IPS-18a (cell line): ENCODE results near the gene UNC5B.
"Not testable (repeated sequence)": the region's sequence is repeated elsewhere in the genome, so short reads cannot be mapped to it uniquely, and the experiment has no call there.

Experiments used
- H3K27ac ChIP-seq: one replicate; pipeline ENCODE4 v1.5.1; 2013; ENCODE audit warnings: low read length
- H3K27me3 ChIP-seq: one replicate; pipeline ENCODE4 v1.6.1; 2013; ENCODE audit warnings: mild to moderate bottlenecking, low read length; ENCODE audit not compliant: control insufficient read depth, insufficient read depth
- H3K36me3 ChIP-seq: one replicate; pipeline ENCODE4 v1.6.1; 2013; ENCODE audit warnings: low read depth, low read length; ENCODE audit not compliant: control insufficient read depth
- H3K4me1 ChIP-seq: one replicate; pipeline ENCODE4 v1.6.1; 2013; ENCODE audit warnings: low read depth, low read length; ENCODE audit not compliant: control insufficient read depth
- H3K4me3 ChIP-seq: one replicate; pipeline ENCODE4 v1.5.1; 2013; ENCODE audit warnings: low read length
- H3K9ac ChIP-seq: one replicate; pipeline ENCODE4 v1.6.1; 2013; ENCODE audit warnings: mild to moderate bottlenecking, low read length, moderate library complexity
- H3K9me3 ChIP-seq: one replicate; pipeline ENCODE4 v1.6.1; 2013; ENCODE audit warnings: low read depth, low read length; ENCODE audit not compliant: control insufficient read depth

The UNC5B gene

GRCh38 chr10:71218046-71218650 is 5.8 kb downstream of the UNC5B start:
- Histone ChIP-seq H3K36me3 (no peaks in the 10 kb centered on the region), H3K27me3 (peaks cover 41% of the 10 kb centered on the region), H3K4me1 (peaks cover 56% of the 10 kb centered on the region), H3K9ac (peak overlapping the region; percentile 49), H3K9me3 (no peaks in the 10 kb centered on the region), H3K27ac (no peak overlapping the region), H3K4me3 (peak overlapping the region; percentile 83)

DNA sequence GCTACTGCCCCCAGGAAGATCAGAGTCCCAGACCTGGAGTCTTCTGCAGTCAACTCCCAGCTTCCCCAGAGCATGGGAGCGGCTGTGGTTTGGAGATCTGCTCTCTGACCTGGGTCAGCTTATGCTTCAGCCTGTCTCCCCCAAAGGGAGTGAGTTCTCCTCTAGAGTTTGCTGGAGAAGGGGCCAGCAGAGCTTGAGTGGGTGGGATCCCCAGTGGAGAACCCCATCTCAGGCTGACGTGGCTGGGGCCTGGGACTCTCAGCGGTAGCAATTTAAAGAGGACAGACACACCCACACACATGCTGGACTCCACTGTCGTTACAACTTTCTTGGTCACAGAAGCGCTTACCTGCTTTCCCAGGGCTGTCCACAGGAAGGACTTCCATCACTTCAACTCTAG is 6.3 kb downstream of the UNC5B start:
- H3K36me3 ChIP-seq, result no peaks in the 10 kb centered on the region
- no peaks in the 10 kb centered on the region for H3K9me3 ChIP-seq
- H3K9ac ChIP-seq, result no peak overlapping the region
- H3K4me3 ChIP-seq, result peak overlapping the region; percentile 83
- H3K27ac ChIP-seq, result no peak overlapping the region
- peaks cover 36% of the 10 kb centered on the region for H3K27me3 ChIP-seq
- H3K4me1 ChIP-seq, result peaks cover 58% of the 10 kb centered on the region

DNA sequence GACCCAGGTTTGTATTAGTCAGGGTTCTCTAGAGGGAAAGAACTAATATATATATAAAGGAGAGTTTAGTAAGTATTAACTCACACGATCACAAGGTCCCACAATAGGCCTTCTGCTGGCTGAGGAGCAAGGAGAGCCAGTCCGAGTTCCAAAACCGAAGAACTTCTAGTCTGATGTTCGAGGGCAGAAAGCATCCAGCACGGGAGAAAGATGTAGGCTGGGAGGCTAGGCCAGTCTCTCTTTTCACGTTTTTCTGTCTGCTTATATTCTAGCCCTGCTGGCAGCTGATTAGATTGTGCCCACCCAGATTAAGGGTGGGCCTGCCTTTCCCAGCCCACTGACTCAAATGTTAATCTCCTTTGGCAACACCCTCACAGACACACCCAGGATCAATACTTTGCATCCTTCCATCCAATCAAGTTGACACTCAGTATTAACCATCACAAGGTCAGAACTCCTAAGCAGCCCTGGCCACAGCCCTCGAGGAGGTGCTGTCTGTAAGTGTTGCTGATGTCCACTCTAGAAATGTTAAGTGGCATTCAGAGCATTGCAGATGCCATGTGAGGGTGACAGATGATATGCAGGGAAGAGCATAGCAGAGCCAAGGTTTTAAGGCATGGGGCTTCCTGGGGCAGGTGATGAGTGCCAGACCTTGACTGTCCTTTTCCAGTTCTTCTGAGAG is 7.0 kb downstream of the UNC5B start:
- H3K4me3 ChIP-seq, H3K9me3 ChIP-seq, H3K27ac ChIP-seq, H3K36me3 ChIP-seq, H3K9ac ChIP-seq: not testable (repeated sequence)
- Histone ChIP-seq H3K27me3 (peaks cover 29% of the 10 kb centered on the region), H3K4me1 (peaks cover 55% of the 10 kb centered on the region)

- peaks cover 48% of the 10 kb centered on the region for H3K4me1 ChIP-seq
- H3K9me3 ChIP-seq, result no peaks in the 10 kb centered on the region
- no peaks in the 10 kb centered on the region for H3K36me3 ChIP-seq
- no peak overlapping the region for H3K9ac ChIP-seq
- H3K27me3 ChIP-seq, result peaks cover 22% of the 10 kb centered on the region
- H3K27ac ChIP-seq, result no peak overlapping the region
- no peak overlapping the region for H3K4me3 ChIP-seq
Observed at GRCh38 chr10:71219918-71220688, 7.7 kb downstream of the UNC5B start.

GRCh38 chr10:71220689-71221540 is 8.5 kb downstream of the UNC5B start:
- Histone ChIP-seq H3K9ac (no peak overlapping the region), H3K4me1 (peaks cover 39% of the 10 kb centered on the region), H3K9me3 (no peaks in the 10 kb centered on the region), H3K27me3 (peaks cover 16% of the 10 kb centered on the region), H3K27ac (no peak overlapping the region), H3K36me3 (no peaks in the 10 kb centered on the region), H3K4me3 (no peak overlapping the region)

GRCh38 chr10:71221586-71222202 is 9.3 kb downstream of the UNC5B start:
- no peak overlapping the region for H3K27ac ChIP-seq
- H3K9me3 ChIP-seq, result no peaks in the 10 kb centered on the region
- no peaks in the 10 kb centered on the region for H3K36me3 ChIP-seq
- peaks cover 32% of the 10 kb centered on the region for H3K4me1 ChIP-seq
- H3K27me3 ChIP-seq, result peaks cover 8% of the 10 kb centered on the region
- H3K4me3 ChIP-seq, result no peak overlapping the region
- H3K9ac ChIP-seq, result no peak overlapping the region

DNA sequence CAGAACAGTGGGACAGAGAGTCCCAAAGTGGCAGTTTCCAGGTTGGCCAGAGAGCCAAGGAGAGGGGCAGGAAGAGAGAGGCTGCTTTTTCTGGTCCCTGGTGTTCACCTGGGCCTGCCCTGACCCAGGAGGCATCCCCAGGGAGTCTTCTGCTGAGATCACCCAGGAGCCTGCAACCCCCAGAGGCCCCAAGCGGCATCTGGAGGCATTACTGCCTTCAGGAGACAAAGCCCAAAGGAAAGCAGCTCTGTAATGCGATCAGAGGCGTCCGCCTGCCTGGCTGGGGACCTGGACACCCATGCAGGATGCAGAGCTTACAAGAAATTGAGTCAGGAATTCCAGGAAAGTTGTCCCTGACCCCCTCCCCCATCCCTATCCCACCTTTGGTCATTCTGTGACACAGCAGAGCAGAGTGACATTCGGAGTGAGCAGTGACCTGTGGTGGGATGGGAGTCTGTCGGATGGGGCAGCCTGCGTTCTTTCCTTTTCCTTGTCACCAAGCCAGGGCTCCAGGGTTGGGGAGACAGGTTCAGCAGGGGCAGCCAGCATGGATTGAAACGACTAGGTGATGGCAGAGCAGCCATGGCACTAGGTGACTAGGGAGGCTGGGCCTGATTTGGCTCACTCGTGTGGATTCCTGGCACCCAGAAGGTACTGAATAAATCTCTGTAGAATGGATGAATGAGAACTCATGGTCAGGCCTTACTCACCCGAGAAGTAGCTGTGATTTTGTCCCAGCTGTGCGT is 10.4 kb downstream of the UNC5B start:
- Histone ChIP-seq H3K9ac (peak overlapping the region; percentile 10), H3K9me3 (no peaks in the 10 kb centered on the region), H3K4me3 (no peak overlapping the region), H3K27me3 (peaks cover 6% of the 10 kb centered on the region), H3K36me3 (no peaks in the 10 kb centered on the region), H3K4me1 (peaks cover 29% of the 10 kb centered on the region), H3K27ac (no peak overlapping the region)

GRCh38 chr10:71223347-71224058 is 11.1 kb downstream of the UNC5B start:
- Histone ChIP-seq H3K36me3 (no peaks in the 10 kb centered on the region), H3K4me1 (peaks cover 24% of the 10 kb centered on the region), H3K9me3 (no peaks in the 10 kb centered on the region), H3K4me3 (no peak overlapping the region), H3K27me3 (peaks cover 3% of the 10 kb centered on the region), H3K9ac (no peak overlapping the region), H3K27ac (no peak overlapping the region)

DNA sequence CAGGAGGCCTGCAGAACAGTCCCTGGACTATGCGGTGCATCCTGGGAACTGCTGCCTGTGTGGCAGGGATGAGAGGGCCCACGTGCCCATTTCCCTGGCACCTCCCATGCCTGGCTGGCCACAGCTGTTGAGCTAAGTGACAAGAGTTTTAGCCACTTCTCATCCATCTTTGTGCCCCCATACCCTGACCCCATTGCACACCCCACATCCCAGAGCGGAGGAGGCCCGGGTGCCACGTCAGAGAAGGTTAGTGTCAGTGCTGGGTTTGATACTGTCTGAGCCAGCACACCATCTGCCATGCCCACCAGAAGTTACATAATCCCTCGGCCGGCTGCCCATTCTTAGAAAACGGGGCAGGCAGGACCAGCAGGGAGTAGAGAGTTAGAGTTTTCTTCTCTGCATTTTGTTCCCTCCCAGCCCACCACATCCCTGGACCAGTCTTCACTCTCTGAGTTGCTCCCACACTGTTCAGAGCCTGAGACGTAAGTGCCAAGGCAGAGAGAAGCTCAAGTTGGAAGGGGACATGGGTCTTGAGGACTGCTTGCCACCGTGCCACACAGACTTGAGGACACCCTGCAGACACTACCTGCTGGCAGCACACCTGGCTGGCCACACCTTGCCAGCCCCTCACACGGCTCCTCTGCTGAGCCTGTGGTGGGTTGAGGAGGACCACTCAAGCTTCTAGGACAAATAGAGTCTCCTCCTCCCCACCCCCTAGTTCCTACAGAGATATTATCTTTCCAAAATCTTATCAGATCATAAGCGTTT is 13.1 kb downstream of the UNC5B start:
- no peak overlapping the region for H3K27ac ChIP-seq
- H3K4me1 ChIP-seq, result peaks cover 22% of the 10 kb centered on the region
- H3K9ac ChIP-seq, result no peak overlapping the region
- H3K27me3 ChIP-seq, result no peaks in the 10 kb centered on the region
- H3K9me3 ChIP-seq, result no peaks in the 10 kb centered on the region
- H3K4me3 ChIP-seq, result no peak overlapping the region
- H3K36me3 ChIP-seq, result no peaks in the 10 kb centered on the region
